ENCODE results near the gene MUC2. TPM values are rescaled to one million over a fixed set of nuclear protein-coding genes. Genes with fewer than 3 reads are reported as not detected.

The MUC2 gene
- total and polyA plus RNA-seq, 2 experiments from 2014 or later: not detected

DNA sequence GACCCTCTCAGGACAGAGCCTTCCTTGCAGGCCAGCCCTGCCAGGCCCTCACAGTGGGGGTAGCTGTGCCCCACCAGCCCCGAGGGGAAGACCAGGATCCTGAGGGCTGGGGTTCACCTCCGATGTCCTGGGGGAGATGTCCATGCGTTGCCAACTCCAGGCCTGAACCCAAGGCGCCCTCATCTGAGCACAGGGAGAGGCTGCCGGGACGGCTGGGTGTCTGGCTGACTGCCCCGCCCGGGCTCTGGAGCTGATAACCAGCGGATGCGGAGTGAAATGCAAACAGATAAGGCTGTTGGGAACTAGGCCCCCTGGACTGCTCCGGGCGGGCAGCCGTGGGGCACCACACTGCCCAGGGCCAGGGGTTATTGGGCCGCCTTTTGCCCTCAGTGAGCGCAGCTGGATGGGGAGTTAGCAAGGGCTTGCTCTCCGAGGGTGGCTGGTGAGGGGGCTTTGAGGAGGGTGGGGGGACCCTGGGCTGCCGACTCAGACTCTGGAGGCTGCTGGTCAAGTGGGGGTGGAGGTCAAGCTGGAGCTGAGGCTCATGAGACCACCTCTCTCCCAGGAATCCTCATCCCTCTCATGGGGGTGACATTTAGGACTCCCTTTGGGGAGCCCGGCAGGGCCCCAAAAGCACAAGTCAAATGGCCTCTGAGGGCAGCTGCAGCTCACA lies 32.6 kb upstream of the MUC2 start:
- Histone ChIP-seq H2AFZ (no peak overlapping the region), H3K4me1 (ENCODE audit: insufficient read depth) (no peaks in the 10 kb centered on the region), H3K4me3 (no peak overlapping the region), H3K27me3 (ENCODE audit: insufficient read depth) (no peaks in the 10 kb centered on the region), H3K27ac (ENCODE audit: low read depth) (no peak overlapping the region), H3K9me2 (ENCODE audit: insufficient read depth) (no peaks in the 10 kb centered on the region), H3F3A (replicated peaks; ENCODE audit: low read depth) (no peaks in the 10 kb centered on the region), H4K20me1 (replicated peaks; ENCODE audit: insufficient read depth) (no peaks in the 10 kb centered on the region), H3K79me2 (replicated peaks; ENCODE audit: insufficient read depth) (no peaks in the 10 kb centered on the region), H3K4me2 (no peak overlapping the region), H3K36me3 (ENCODE audit: insufficient read depth) (no peaks in the 10 kb centered on the region)
- Mint-ChIP-seq H3K9me3 (peaks cover 2% of the 10 kb centered on the region; the same call in 2 of the 3 replicates), H3K36me3 (ENCODE audit: low read depth) (no peaks in the 10 kb centered on the region; the same call in 2 of the 3 replicates), H3K4me1 (no peaks in the 10 kb centered on the region), H3K27me3 (ENCODE audit: insufficient read depth, low read depth, poor library complexity) (peaks cover 5% of the 10 kb centered on the region), H3K4me3 (no peak overlapping the region), H3K27ac (no peak overlapping the region)
- DNase-seq (ENCODE audit: low spot score) (no peak), ATAC-seq (no peak)
- TF ChIP-seq, protein P1, sequence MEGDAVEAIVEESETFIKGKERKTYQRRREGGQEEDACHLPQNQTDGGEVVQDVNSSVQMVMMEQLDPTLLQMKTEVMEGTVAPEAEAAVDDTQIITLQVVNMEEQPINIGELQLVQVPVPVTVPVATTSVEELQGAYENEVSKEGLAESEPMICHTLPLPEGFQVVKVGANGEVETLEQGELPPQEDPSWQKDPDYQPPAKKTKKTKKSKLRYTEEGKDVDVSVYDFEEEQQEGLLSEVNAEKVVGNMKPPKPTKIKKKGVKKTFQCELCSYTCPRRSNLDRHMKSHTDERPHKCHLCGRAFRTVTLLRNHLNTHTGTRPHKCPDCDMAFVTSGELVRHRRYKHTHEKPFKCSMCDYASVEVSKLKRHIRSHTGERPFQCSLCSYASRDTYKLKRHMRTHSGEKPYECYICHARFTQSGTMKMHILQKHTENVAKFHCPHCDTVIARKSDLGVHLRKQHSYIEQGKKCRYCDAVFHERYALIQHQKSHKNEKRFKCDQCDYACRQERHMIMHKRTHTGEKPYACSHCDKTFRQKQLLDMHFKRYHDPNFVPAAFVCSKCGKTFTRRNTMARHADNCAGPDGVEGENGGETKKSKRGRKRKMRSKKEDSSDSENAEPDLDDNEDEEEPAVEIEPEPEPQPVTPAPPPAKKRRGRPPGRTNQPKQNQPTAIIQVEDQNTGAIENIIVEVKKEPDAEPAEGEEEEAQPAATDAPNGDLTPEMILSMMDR (conservative IDR thresholded peaks at IDR 0.05; ENCODE audit: low read depth in 2 of 2): peak in 1 of 2 experiments; percentile 16; a peak in 1 of 4 replicates
- TF ChIP-seq EZH2phosphoT487 (IDR thresholded peaks at IDR 0.05; ENCODE audit: unreplicated experiment) (no peak), JUNB (IDR thresholded peaks at IDR 0.05; ENCODE audit: unreplicated experiment) (no peak), ZNF114 (CRISPR knock-in tag; IDR thresholded peaks at IDR 0.05) (no peak)

DNA sequence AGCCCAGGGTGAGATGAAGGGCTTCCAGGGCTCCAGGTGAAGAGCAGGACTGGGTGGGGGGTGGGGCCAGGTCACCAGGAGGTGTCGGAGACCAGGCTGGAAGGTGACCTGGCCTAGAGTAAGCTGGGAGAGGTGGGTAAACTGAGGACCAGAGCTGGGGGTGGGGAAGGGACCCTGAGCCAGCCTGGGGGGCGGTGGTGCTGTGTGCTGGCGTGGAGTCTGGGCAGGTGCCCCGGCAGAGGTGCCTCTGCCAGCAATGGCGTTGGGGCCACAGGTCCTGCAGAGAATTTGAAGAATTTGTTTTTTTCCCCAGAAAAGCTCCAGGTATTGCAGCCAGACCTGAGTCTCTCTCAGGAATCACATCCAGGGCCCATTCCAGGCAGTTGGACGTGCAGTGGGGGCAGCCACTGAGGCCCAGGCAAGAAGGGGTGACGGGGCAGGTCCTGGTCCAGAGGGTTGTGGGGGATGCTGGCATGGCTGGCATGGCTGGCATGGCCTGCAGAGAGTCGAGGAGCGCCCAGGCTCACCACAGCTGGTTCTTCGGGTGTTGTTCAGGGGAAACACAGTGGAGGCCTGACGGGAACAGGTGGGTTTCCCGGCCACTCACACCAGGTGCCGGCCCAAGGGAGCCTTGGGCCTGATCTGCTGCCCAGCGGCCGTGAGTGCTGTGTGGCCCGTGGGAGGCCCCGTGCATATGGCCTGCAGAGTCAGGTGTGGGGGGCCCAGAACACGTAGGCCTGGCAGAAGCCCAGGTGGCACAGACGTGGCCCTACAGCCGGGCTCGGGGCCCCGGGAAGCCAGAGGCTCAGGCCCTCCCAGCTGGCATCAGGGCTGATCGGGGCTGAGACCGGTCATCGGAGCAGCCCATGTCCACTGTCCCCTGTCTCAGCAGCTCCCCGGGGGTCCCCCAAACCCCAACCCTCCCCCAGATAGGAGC lies 31.8 kb upstream of the MUC2 start:
- Histone ChIP-seq H3K9me2 (ENCODE audit: insufficient read depth) (no peaks in the 10 kb centered on the region), H2AFZ (no peak overlapping the region), H3K4me1 (ENCODE audit: insufficient read depth) (no peaks in the 10 kb centered on the region), H3K4me3 (no peak overlapping the region), H3F3A (replicated peaks; ENCODE audit: low read depth) (no peaks in the 10 kb centered on the region), H3K36me3 (ENCODE audit: insufficient read depth) (no peaks in the 10 kb centered on the region), H3K27ac (ENCODE audit: low read depth) (no peak overlapping the region), H3K4me2 (no peak overlapping the region), H4K20me1 (replicated peaks; ENCODE audit: insufficient read depth) (no peaks in the 10 kb centered on the region), H3K79me2 (replicated peaks; ENCODE audit: insufficient read depth) (no peaks in the 10 kb centered on the region), H3K27me3 (ENCODE audit: insufficient read depth) (no peaks in the 10 kb centered on the region)
- no peak for TF ChIP-seq EZH2 (IDR thresholded peaks at IDR 0.05; ENCODE audit: low read depth, unreplicated experiment)
- TF ChIP-seq JUNB (IDR thresholded peaks at IDR 0.05; ENCODE audit: unreplicated experiment): no peak
- TF ChIP-seq STAT1 (IDR thresholded peaks at IDR 0.05; ENCODE audit: unreplicated experiment): no peak
- TF ChIP-seq ZNF331 (CRISPR knock-in tag; IDR thresholded peaks at IDR 0.05; ENCODE audit: low read depth): no peak
- no peak for TF ChIP-seq EZH2phosphoT487 (IDR thresholded peaks at IDR 0.05; ENCODE audit: unreplicated experiment)
- no peak for TF ChIP-seq POLR2AphosphoS5 (IDR thresholded peaks at IDR 0.05; ENCODE audit: low read depth)
- TF ChIP-seq, protein P1 (conservative IDR thresholded peaks at IDR 0.05; ENCODE audit: low read depth in 2 of 2): no peak
- TF ChIP-seq NANOG (IDR thresholded peaks at IDR 0.05; ENCODE audit: borderline replicate concordance): no peak
- TF ChIP-seq ZNF114 (CRISPR knock-in tag; IDR thresholded peaks at IDR 0.05): no peak
- Mint-ChIP-seq H3K4me1 (no peaks in the 10 kb centered on the region), H3K4me3 (no peak overlapping the region), H3K27me3 (ENCODE audit: insufficient read depth, low read depth, poor library complexity) (peaks cover 11% of the 10 kb centered on the region), H3K27ac (no peak overlapping the region), H3K36me3 (ENCODE audit: low read depth) (no peaks in the 10 kb centered on the region; the same call in 2 of the 3 replicates), H3K9me3 (peaks cover 2% of the 10 kb centered on the region; the same call in 2 of the 3 replicates)
- DNase-seq (ENCODE audit: low spot score) (no peak), ATAC-seq (no peak)
